ENCODE measurements around the gene PCDHGA9.
"Not testable (repeated sequence)": the region's sequence is repeated elsewhere in the genome, so short reads cannot be mapped to it uniquely, and the experiment has no call there.

The PCDHGA9 gene

DNA sequence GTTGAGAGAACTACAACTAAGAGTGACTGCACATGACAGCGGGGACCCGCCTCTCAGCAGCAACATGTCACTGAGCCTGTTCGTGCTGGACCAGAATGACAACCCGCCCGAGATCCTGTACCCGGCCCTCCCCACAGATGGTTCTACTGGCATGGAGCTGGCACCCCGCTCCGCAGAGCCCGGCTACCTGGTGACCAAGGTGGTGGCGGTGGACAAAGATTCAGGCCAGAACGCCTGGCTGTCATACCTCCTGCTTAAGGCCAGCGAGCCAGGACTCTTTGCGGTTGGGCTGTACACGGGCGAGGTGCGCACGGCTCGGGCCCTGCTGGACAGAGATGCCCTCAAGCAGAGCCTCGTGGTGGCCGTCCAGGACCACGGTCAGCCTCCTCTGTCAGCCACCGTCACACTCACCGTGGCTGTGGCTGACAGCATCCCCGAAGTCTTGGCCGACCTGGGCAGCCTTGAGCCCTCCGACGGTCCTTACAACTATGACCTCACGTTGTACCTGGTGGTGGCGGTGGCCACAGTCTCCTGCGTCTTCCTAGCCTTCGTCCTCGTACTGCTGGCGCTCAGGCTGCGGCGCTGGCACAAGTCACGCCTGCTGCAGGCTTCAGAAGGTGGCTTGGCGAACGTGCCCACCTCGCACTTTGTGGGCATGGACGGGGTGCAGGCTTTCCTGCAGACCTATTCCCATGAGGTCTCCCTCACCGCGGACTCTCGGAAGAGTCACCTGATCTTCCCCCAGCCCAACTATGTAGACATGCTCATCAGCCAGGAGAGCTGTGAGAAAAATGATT is 17.9 kb upstream of the PCDHGA9 start:
- TF ChIP-seq CTCF (IDR thresholded peaks at IDR 0.05; ENCODE audit: low read depth, low read length, missing control alignments), result no peak
- DNase-seq (ENCODE audit: extremely low read depth, low read depth), result no peak
- no peak overlapping the region for H3K4me3 ChIP-seq (replicated peaks; ENCODE audit: low read depth, low read length)

DNA sequence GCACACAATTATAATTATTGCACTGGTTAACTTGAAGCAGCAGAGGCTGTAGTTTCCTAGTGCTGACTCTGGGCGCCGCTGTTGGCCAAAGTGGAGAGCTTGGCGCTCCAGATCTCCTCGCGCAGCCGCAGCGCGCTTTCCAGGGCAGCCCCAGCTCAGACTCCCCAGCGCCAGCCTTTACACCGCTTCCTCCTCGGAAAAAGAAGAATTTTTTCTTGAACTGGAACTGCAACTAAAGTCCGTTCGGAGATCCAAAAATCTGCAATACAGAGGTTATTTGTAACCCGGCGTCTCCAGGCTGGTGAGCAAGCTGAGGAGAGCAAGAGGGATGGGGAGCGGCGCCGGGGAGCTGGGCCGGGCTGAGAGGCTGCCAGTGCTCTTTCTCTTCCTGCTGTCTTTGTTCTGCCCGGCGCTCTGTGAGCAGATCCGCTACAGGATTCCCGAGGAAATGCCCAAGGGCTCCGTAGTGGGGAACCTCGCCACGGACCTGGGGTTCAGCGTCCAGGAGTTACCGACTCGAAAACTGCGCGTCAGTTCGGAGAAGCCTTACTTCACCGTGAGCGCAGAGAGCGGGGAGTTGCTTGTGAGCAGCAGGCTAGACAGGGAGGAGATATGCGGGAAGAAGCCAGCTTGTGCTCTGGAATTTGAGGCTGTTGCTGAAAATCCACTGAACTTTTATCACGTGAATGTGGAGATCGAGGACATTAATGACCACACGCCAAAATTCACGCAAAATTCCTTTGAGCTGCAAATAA is 14.8 kb upstream of the PCDHGA9 start, which contains the start of gene PCDHGB4:
Gene PCDHGB4, plus strand, starts transcription at position 142 of the 755 bp plus-strand sequence. Its CDS starts 187 bp downstream, at position 329.
- DNase-seq (ENCODE audit: extremely low read depth, low read depth), result not testable (repeated sequence)
- H3K4me3 ChIP-seq (replicated peaks; ENCODE audit: low read depth, low read length), result peak within 1 kb of the TSS; percentile 25; the same call in 1 of the 2 replicates
- peak; percentile 41 for TF ChIP-seq CTCF (IDR thresholded peaks at IDR 0.05; ENCODE audit: low read depth, low read length, missing control alignments)

DNA sequence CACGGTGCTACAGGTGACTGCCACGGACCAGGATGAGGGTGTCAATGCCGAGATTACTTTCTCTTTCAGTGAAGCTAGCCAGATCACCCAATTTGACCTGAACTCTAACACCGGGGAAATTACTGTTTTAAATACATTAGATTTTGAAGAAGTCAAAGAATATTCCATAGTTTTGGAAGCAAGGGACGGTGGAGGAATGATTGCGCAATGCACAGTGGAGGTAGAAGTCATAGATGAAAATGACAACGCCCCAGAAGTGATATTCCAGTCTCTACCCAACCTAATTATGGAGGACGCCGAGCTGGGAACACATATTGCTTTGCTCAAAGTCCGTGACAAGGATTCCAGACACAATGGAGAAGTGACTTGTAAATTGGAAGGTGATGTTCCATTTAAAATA is 13.9 kb upstream of the PCDHGA9 start:
- DNase-seq (ENCODE audit: extremely low read depth, low read depth), result no peak
- no peak overlapping the region for H3K4me3 ChIP-seq (replicated peaks; ENCODE audit: low read depth, low read length)
- no peak for TF ChIP-seq CTCF (IDR thresholded peaks at IDR 0.05; ENCODE audit: low read depth, low read length, missing control alignments)

- no peak for TF ChIP-seq CTCF (IDR thresholded peaks at IDR 0.05; ENCODE audit: low read depth, low read length, missing control alignments)
- DNase-seq (ENCODE audit: extremely low read depth, low read depth), result no peak
- H3K4me3 ChIP-seq (replicated peaks; ENCODE audit: low read depth, low read length), result no peak overlapping the region
Measured at GRCh38 chr5:141389153-141390042, 13.2 kb upstream of the PCDHGA9 start.

GRCh38 chr5:141392429-141393198 is 10.0 kb upstream of the PCDHGA9 start, which contains the start of gene PCDHGA8:
PCDHGA8 (plus strand) TSS chr5:141392633; CDS start chr5:141392814, 181 bp downstream.
- no peak for DNase-seq (ENCODE audit: extremely low read depth, low read depth)
- no peak within 1 kb of the TSS for H3K4me3 ChIP-seq (replicated peaks; ENCODE audit: low read depth, low read length)
- TF ChIP-seq CTCF (IDR thresholded peaks at IDR 0.05; ENCODE audit: low read depth, low read length, missing control alignments), result peak; percentile 19

Data from HFF-Myc (cell line).